NCI-H1694 (cell line): ENCODE measurements around the gene CBX5.

ENCODE experiments used
- DNase-seq: peaks from one replicate; lab custom pipeline; 2025; lab: John Stamatoyannopoulos, UW

CBX5 gene

GRCh38 chr12:54222609-54223008, 57.3 kb downstream of the CBX5 start:
- no peak for DNase-seq

- DNase-seq: no peak
These were observed 58.4 kb downstream of the CBX5 start for GRCh38 chr12:54221402-54221984.

- DNase-seq: no peak
These were observed 59.4 kb downstream of the CBX5 start for GRCh38 chr12:54220567-54220966.

- peak; percentile 66 for DNase-seq
These were observed 59.8 kb downstream of the CBX5 start for GRCh38 chr12:54220092-54220557.

GRCh38 chr12:54217774-54218241, 62.1 kb downstream of the CBX5 start:
- no peak for DNase-seq

GRCh38 chr12:54216797-54217661, 62.9 kb downstream of the CBX5 start:
- DNase-seq: peak; percentile 90

GRCh38 chr12:54215989-54216796, 63.7 kb downstream of the CBX5 start:
- peak; percentile 68 for DNase-seq

- DNase-seq: peak; percentile 82
These were observed 65.1 kb downstream of the CBX5 start for GRCh38 chr12:54214553-54215406.

GRCh38 chr12:54213079-54213478, 66.8 kb downstream of the CBX5 start:
- DNase-seq: no peak

- DNase-seq: no peak
These were observed 68.0 kb downstream of the CBX5 start for GRCh38 chr12:54211920-54212319.

GRCh38 chr12:54210400-54210790, 69.5 kb downstream of the CBX5 start:
- DNase-seq: no peak

- no peak for DNase-seq
These were observed 71.3 kb downstream of the CBX5 start for GRCh38 chr12:54208591-54208990.

GRCh38 chr12:54207539-54208294, 72.2 kb downstream of the CBX5 start:
- peak; percentile 69 for DNase-seq

- DNase-seq: peak; percentile 63
These were observed 73.1 kb downstream of the CBX5 start for GRCh38 chr12:54206791-54207190.

GRCh38 chr12:54204316-54204715, 75.6 kb downstream of the CBX5 start:
- DNase-seq: no peak

- DNase-seq: peak; percentile 74
These were observed 78.7 kb downstream of the CBX5 start for GRCh38 chr12:54201001-54201794.

GRCh38 chr12:54200412-54200811, 79.5 kb downstream of the CBX5 start:
- no peak for DNase-seq

GRCh38 chr12:54199917-54200316, 80.0 kb downstream of the CBX5 start:
- DNase-seq: no peak

GRCh38 chr12:54199034-54199433, 80.9 kb downstream of the CBX5 start:
- no peak for DNase-seq

GRCh38 chr12:54197431-54197909, 82.5 kb downstream of the CBX5 start:
- DNase-seq: no peak
